Measurements from ENCODE around the gene ELP5. TPM values are rescaled to one million over a fixed set of nuclear protein-coding genes. Genes with fewer than 3 reads are reported as not detected.

Gene ELP5
- total RNA-seq, 4 donors from 2014 or later = 24.9 to 33.3 (median 27.8) TPM

DNA sequence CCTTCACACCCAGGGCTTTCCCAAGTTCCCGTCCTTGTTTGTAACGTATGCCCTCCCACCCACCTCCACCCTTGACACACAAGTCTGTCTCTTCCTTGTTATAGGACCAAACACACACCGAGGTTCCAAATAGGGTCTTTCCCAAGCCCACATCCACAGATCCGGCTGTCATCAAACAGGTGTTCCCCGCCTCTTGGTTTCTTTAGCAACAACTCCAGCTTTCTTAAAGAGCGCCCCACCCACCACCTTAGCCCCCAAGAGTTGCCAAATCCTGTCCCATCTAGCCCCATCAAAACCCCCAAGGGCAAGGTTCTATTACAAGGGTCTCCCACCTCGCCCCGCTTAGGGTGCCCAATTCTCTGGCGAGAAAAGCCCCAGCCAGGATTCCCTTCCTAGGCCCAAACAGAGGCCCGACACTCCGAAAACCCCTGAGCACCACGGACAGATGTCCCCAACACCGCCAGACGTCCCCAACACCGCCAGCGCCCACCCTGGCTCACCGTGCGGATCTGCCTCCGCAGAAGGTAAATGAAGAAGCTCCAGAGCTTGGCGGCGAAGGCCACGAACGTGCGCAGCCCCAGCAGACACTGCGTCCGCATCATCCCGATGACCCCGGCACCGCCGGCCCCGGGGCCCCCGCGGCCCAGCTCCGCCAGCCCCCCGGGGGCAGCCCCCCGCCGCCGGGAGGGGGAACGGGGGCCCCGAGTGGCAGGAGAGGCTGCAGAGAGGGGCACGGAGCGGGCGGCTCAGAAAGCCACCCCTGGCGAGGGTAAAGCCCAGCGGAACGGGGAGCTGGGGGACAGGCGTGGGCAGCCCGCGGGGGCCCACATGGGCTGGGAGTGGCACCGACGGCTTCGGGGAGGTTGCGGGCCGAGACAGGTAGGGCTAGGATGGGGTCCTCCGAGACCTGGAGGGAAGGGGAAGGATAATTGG lies 1.1 kb upstream of the ELP5 start:
- Histone ChIP-seq H3K27me3 (no peaks in the 10 kb centered on the region), H3K9me3 (no peaks in the 10 kb centered on the region), H3K4me3 (peak overlapping the region; percentile 78 to 98 (median 96)), H3K36me3 (peaks cover 23 to 34% (median 32%) of the 10 kb centered on the region in 4 donors), H3K4me1 (peaks cover 36 to 52% (median 45%) of the 10 kb centered on the region in 4 donors), H3K27ac (replicated peaks in 1 of 4) (peak overlapping the region; percentile 98 to 100 (median 99))
- TF ChIP-seq, protein P1, sequence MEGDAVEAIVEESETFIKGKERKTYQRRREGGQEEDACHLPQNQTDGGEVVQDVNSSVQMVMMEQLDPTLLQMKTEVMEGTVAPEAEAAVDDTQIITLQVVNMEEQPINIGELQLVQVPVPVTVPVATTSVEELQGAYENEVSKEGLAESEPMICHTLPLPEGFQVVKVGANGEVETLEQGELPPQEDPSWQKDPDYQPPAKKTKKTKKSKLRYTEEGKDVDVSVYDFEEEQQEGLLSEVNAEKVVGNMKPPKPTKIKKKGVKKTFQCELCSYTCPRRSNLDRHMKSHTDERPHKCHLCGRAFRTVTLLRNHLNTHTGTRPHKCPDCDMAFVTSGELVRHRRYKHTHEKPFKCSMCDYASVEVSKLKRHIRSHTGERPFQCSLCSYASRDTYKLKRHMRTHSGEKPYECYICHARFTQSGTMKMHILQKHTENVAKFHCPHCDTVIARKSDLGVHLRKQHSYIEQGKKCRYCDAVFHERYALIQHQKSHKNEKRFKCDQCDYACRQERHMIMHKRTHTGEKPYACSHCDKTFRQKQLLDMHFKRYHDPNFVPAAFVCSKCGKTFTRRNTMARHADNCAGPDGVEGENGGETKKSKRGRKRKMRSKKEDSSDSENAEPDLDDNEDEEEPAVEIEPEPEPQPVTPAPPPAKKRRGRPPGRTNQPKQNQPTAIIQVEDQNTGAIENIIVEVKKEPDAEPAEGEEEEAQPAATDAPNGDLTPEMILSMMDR (IDR thresholded peaks at IDR 0.05) = no peak
- TF ChIP-seq POLR2AphosphoS5 (IDR thresholded peaks at IDR 0.05) (no peak), POLR2A (IDR thresholded peaks at IDR 0.05; ENCODE audit: low read depth) (no peak), EP300 (IDR thresholded peaks at IDR 0.05) (no peak)
- under 1% methylated on average over 18 of the region's 55 CpGs for WGBS
- no peak for DNase-seq (ENCODE audit: extremely low spot score)
- intact Hi-C loops (cut with DNase I) = loop anchor here (10.0 kb wide), 1 partner anchor 304 kb away; the partner anchor contains the start of gene TNFSF13

DNA sequence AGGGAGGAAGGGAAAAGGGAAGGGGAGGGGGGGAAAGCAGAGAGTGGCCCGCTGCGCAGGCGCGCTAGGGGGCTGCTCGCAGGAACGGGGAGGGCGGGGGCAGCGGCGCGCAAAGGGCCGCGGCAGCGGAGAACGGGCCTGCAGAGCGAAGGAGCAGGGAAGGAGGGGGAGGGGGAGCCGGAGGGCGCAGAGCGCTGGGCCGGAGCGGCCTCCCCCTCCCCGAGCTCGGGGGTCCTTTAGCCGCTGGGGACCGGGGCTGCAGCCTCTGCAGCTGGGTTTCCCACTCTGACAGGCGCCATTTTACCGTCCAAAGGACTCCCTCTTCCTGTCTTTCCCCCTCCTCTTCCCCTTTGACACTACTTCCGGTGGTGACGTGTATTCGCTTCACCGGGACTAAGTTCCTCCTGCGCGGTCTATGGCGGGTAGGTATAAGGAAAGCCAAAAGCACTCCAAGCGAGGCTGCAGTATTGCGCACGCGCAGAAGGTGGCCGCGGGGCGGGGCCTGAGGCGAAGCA lies 297 bp upstream of the ELP5 start, which contains the start of gene CTDNEP1:
CTDNEP1 (minus strand) TSS at position 74 of the 515 bp plus-strand sequence. CDS start 438 bp downstream, outside the sequence.
- peak; percentile 100 for DNase-seq (ENCODE audit: extremely low spot score)
- WGBS = 0% methylated on average over 23 of the region's 41 CpGs
- Histone ChIP-seq H3K4me1 (peaks cover 36 to 52% (median 45%) of the 10 kb centered on the region in 4 donors), H3K27me3 (no peaks in the 10 kb centered on the region), H3K27ac (replicated peaks in 1 of 4) (peak within 1 kb of the TSS; percentile 98 to 100 (median 99)), H3K9me3 (no peaks in the 10 kb centered on the region), H3K36me3 (peaks cover 22 to 34% (median 32%) of the 10 kb centered on the region in 4 donors), H3K4me3 (peak within 1 kb of the TSS; percentile 78 to 98 (median 96))
- intact Hi-C loops (cut with DNase I) = loop anchor here (10.0 kb wide), 1 partner anchor 303 kb away; the partner anchor contains the start of gene TNFSF13
- TF ChIP-seq EP300 (IDR thresholded peaks at IDR 0.05) (no peak), POLR2A (IDR thresholded peaks at IDR 0.05; ENCODE audit: low read depth) (peak; percentile 9), POLR2AphosphoS5 (IDR thresholded peaks at IDR 0.05) (peak in 1 of 2 donors; percentile 89)
- TF ChIP-seq, protein P1 (IDR thresholded peaks at IDR 0.05) = no peak

DNA sequence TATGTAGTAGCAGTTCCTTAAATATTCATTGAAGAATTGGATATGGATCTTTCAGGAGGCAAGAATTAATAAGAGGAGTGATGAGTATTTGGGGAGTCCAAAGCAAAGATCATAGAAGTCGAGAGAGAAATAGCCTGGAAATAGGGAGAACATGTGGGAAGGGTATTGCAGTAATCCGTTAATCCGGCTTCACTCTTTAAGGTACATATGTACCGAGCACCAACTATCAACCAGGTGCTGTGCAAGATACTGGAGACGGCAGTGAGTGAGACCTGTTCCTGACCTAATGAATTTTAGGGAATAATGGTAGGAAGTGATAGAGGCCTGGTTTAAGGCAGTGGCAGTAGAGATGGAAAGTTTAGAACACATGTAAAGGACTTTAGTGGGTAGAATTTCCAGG lies 1.1 kb downstream of the ELP5 start:
- H3K27ac ChIP-seq (replicated peaks in 1 of 4) = peak overlapping the region; percentile 98 to 100 (median 99)
- 78% methylated on average over 5 of the region's 5 CpGs for WGBS
- intact Hi-C loops (cut with DNase I) = loop anchor here (10.0 kb wide), 1 partner anchor 302 kb away; the partner anchor contains the start of gene TNFSF13

DNA sequence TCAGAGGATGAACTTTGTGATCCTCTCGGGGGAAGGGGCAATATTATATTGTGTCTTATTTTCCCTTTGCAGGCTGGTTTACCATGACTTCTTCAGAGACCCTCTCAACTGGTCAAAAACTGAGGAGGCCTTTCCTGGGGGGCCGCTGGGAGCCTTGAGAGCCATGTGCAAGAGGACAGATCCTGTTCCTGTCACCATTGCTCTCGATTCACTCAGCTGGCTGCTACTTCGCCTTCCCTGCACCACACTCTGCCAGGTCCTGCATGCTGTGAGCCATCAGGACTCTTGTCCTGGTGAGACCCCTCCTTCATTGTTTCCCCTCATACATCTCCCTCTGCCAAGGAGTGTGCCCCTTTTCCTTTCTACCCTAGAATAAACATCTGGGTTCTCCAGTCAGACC lies 2.5 kb downstream of the ELP5 start:
- WGBS = 85% methylated on average over 4 of the region's 4 CpGs
- Histone ChIP-seq H3K27me3 (no peaks in the 10 kb centered on the region), H3K4me1 (peaks cover 25 to 33% (median 27%) of the 10 kb centered on the region in 4 donors), H3K27ac (replicated peaks in 1 of 4) (no peak overlapping the region), H3K9me3 (no peaks in the 10 kb centered on the region), H3K4me3 (no peak overlapping the region), H3K36me3 (peaks cover 39 to 58% (median 55%) of the 10 kb centered on the region in 4 donors)
- intact Hi-C loops (cut with DNase I) = loop anchor here (10.0 kb wide), 1 partner anchor 300 kb away; the partner anchor contains the start of gene TNFSF13
- DNase-seq (ENCODE audit: extremely low spot score) = no peak
- TF ChIP-seq, protein P1 (IDR thresholded peaks at IDR 0.05) = no peak
- TF ChIP-seq POLR2A (IDR thresholded peaks at IDR 0.05; ENCODE audit: low read depth) (no peak), EP300 (IDR thresholded peaks at IDR 0.05) (no peak), POLR2AphosphoS5 (IDR thresholded peaks at IDR 0.05) (no peak)

More for the DNA sequence above, 1.1 kb downstream of the ELP5 start:
- Histone ChIP-seq H3K9me3 (no peaks in the 10 kb centered on the region), H3K36me3 (peaks cover 25 to 43% (median 41%) of the 10 kb centered on the region in 4 donors), H3K4me1 (peaks cover 36 to 47% (median 41%) of the 10 kb centered on the region in 4 donors), H3K4me3 (peak overlapping the region; percentile 78 to 98 (median 96)), H3K27me3 (no peaks in the 10 kb centered on the region)
- no peak for DNase-seq (ENCODE audit: extremely low spot score)
- TF ChIP-seq, protein P1 (IDR thresholded peaks at IDR 0.05) = no peak
- TF ChIP-seq POLR2A (IDR thresholded peaks at IDR 0.05; ENCODE audit: low read depth) = no peak
- TF ChIP-seq POLR2AphosphoS5 (IDR thresholded peaks at IDR 0.05) = no peak
- no peak for TF ChIP-seq EP300 (IDR thresholded peaks at IDR 0.05)

All from esophagus muscularis mucosa (tissue), 4 donors.